IPS-18a (cell line): ENCODE measurements around the gene LRCH1.
A peak's percentile ranks its signal among the peaks of the same experiment; 100 is the strongest.

Experiments used
- H3K27ac ChIP-seq: one replicate; pipeline ENCODE4 v1.5.1; 2013; ENCODE audit warnings: low read length
- H3K27me3 ChIP-seq: one replicate; pipeline ENCODE4 v1.6.1; 2013; ENCODE audit warnings: mild to moderate bottlenecking, low read length; ENCODE audit not compliant: control insufficient read depth, insufficient read depth
- H3K36me3 ChIP-seq: one replicate; pipeline ENCODE4 v1.6.1; 2013; ENCODE audit warnings: low read depth, low read length; ENCODE audit not compliant: control insufficient read depth
- H3K4me1 ChIP-seq: one replicate; pipeline ENCODE4 v1.6.1; 2013; ENCODE audit warnings: low read depth, low read length; ENCODE audit not compliant: control insufficient read depth
- H3K4me3 ChIP-seq: one replicate; pipeline ENCODE4 v1.5.1; 2013; ENCODE audit warnings: low read length
- H3K9ac ChIP-seq: one replicate; pipeline ENCODE4 v1.6.1; 2013; ENCODE audit warnings: mild to moderate bottlenecking, low read length, moderate library complexity
- H3K9me3 ChIP-seq: one replicate; pipeline ENCODE4 v1.6.1; 2013; ENCODE audit warnings: low read depth, low read length; ENCODE audit not compliant: control insufficient read depth

LRCH1 gene

GRCh38 chr13:46622630-46623256 is 69.8 kb downstream of the LRCH1 start:
- Histone ChIP-seq H3K36me3 (no peaks in the 10 kb centered on the region), H3K27ac (no peak overlapping the region), H3K9me3 (no peaks in the 10 kb centered on the region), H3K4me3 (no peak overlapping the region), H3K9ac (no peak overlapping the region), H3K27me3 (no peaks in the 10 kb centered on the region), H3K4me1 (peaks cover 40% of the 10 kb centered on the region)

DNA sequence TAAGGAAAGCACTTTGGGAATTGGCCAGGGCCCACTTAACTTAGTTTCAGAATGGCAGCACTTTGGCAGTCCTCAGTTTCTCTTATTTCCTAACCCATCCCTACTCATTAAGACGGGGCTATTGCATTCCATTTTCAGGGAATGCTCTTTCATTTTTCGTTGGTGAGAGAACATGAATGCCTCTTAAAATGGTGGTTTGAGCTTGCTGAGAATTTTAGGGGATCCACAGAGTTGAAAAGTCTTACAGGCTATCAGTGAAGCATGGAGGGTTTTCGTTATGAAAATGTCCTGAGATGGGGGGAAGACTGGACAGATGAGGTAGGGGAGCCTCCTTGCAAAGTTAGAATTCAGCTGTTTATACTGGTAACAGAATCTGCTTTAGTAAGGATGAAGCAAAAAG is 71.4 kb downstream of the LRCH1 start:
- Histone ChIP-seq H3K9me3 (no peaks in the 10 kb centered on the region), H3K27ac (no peak overlapping the region), H3K4me1 (peaks cover 41% of the 10 kb centered on the region), H3K36me3 (no peaks in the 10 kb centered on the region), H3K4me3 (no peak overlapping the region), H3K9ac (no peak overlapping the region), H3K27me3 (no peaks in the 10 kb centered on the region)

DNA sequence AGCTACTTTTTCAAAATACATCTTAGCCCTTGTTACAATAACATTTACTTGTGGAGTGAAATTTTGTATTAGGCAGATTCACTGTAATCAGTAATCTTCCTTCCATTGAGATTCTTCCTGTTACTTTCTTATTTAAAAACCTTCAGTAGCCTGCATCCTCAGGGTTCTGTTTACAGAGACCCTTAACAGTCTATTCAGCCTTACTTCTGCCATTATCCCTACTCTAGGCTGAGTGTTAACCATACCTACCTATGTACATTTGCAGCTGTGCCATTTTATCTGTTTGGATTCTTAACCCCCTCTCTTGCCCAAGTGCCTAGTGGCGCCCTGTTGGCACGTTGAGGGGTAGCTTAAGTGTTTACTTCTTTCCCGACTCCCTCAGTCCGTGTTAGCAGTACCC is 71.9 kb downstream of the LRCH1 start:
- Histone ChIP-seq H3K9me3 (no peaks in the 10 kb centered on the region), H3K27me3 (no peaks in the 10 kb centered on the region), H3K4me1 (peaks cover 44% of the 10 kb centered on the region), H3K4me3 (no peak overlapping the region), H3K9ac (no peak overlapping the region), H3K27ac (no peak overlapping the region), H3K36me3 (no peaks in the 10 kb centered on the region)

- Histone ChIP-seq H3K27ac (no peak overlapping the region), H3K4me1 (peaks cover 37% of the 10 kb centered on the region), H3K36me3 (no peaks in the 10 kb centered on the region), H3K4me3 (no peak overlapping the region), H3K9ac (no peak overlapping the region), H3K27me3 (no peaks in the 10 kb centered on the region), H3K9me3 (no peaks in the 10 kb centered on the region)
These were observed 74.5 kb downstream of the LRCH1 start for GRCh38 chr13:46627462-46627861.

DNA sequence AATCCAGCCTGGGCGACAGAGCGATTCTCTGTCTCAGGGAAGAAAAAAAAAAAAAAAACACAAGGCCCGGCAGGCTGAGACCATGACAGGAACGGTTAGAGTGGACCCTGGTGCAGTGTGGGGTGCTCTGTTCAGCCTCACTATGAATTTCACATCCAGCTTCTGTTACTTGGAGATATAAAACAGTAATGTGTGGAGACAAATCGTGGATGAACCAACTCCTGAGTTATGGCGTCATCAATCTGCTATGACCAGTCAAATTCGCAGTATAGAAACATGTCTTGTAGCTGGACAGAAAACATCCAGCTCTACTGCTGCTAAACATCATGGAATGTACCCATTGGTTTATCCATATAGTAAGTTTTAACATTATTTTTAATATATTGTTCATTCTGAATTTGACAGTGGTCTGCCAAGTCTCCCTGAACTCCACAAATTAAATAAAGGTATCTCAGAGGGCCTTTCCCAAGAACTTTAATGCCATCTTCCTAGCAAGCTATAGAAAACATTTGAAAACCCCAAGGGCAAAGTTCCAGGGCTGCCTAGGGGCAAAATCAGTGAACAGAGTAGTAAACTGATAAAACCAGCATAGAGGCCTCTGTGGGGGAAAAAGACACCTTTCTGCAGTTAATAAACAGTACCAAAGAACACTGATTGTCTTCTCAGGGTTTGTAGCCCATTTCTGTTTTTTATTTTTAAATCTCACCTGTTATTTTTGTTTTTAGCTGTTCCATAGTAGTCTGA is 75.8 kb downstream of the LRCH1 start:
- Histone ChIP-seq H3K4me1 (peaks cover 31% of the 10 kb centered on the region), H3K4me3 (no peak overlapping the region), H3K9me3 (no peaks in the 10 kb centered on the region), H3K9ac (no peak overlapping the region), H3K27me3 (no peaks in the 10 kb centered on the region), H3K36me3 (no peaks in the 10 kb centered on the region), H3K27ac (no peak overlapping the region)

- Histone ChIP-seq H3K9ac (no peak overlapping the region), H3K4me1 (peaks cover 24% of the 10 kb centered on the region), H3K27ac (no peak overlapping the region), H3K9me3 (no peaks in the 10 kb centered on the region), H3K27me3 (no peaks in the 10 kb centered on the region), H3K4me3 (no peak overlapping the region), H3K36me3 (no peaks in the 10 kb centered on the region)
These were observed 76.9 kb downstream of the LRCH1 start for GRCh38 chr13:46629811-46630413.

GRCh38 chr13:46630431-46631178 is 77.6 kb downstream of the LRCH1 start:
- Histone ChIP-seq H3K4me3 (peak overlapping the region; percentile 16), H3K9me3 (no peaks in the 10 kb centered on the region), H3K9ac (no peak overlapping the region), H3K4me1 (peaks cover 20% of the 10 kb centered on the region), H3K27me3 (no peaks in the 10 kb centered on the region), H3K36me3 (no peaks in the 10 kb centered on the region), H3K27ac (no peak overlapping the region)

DNA sequence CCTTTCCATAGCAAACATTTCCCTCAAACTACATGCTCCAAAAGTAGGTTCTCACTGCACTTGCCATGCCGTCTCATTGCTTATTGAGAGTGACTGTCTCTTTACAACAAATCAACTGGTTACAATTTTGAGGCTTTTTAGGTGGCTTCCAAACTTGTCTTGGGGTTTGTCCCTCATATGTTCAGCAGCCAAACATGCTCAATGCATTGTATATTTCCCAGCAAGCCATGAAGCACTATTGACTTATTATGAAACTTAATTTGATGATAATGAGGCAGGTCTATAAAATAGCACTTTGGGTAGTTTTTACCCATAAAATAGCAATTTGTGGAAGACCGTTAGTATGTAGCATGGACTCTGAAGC is 78.2 kb downstream of the LRCH1 start:
- no peaks in the 10 kb centered on the region for H3K9me3 ChIP-seq
- H3K27me3 ChIP-seq: no peaks in the 10 kb centered on the region
- no peak overlapping the region for H3K4me3 ChIP-seq
- no peak overlapping the region for H3K9ac ChIP-seq
- H3K4me1 ChIP-seq: peaks cover 20% of the 10 kb centered on the region
- no peak overlapping the region for H3K27ac ChIP-seq
- no peaks in the 10 kb centered on the region for H3K36me3 ChIP-seq

- Histone ChIP-seq H3K4me3 (no peak overlapping the region), H3K27ac (no peak overlapping the region), H3K36me3 (no peaks in the 10 kb centered on the region), H3K9me3 (no peaks in the 10 kb centered on the region), H3K4me1 (peaks cover 20% of the 10 kb centered on the region), H3K9ac (no peak overlapping the region), H3K27me3 (no peaks in the 10 kb centered on the region)
These were observed 79.2 kb downstream of the LRCH1 start for GRCh38 chr13:46632176-46632575.

GRCh38 chr13:46633416-46633815 is 80.4 kb downstream of the LRCH1 start:
- no peak overlapping the region for H3K9ac ChIP-seq
- no peaks in the 10 kb centered on the region for H3K36me3 ChIP-seq
- H3K4me1 ChIP-seq: peaks cover 20% of the 10 kb centered on the region
- H3K4me3 ChIP-seq: no peak overlapping the region
- H3K27ac ChIP-seq: no peak overlapping the region
- H3K27me3 ChIP-seq: no peaks in the 10 kb centered on the region
- H3K9me3 ChIP-seq: no peaks in the 10 kb centered on the region

- H3K4me1 ChIP-seq: peaks cover 3% of the 10 kb centered on the region
These were observed 83.5 kb downstream of the LRCH1 start for GRCh38 chr13:46636451-46636850.

More at GRCh38 chr13:46636451-46636850, 83.5 kb downstream of the LRCH1 start:
- H3K36me3 ChIP-seq: no peaks in the 10 kb centered on the region
- no peak overlapping the region for H3K4me3 ChIP-seq
- no peak overlapping the region for H3K27ac ChIP-seq
- H3K9ac ChIP-seq: no peak overlapping the region
- H3K9me3 ChIP-seq: no peaks in the 10 kb centered on the region
- no peaks in the 10 kb centered on the region for H3K27me3 ChIP-seq
